ENCODE results near the gene CLHC1. TPM values are rescaled to one million over a fixed set of nuclear protein-coding genes. Genes with fewer than 3 reads are reported as not detected.

CLHC1 gene
- total RNA-seq, 4 donors from 2014 or later, result 2.5 to 12.7 (median 5.9) TPM

GRCh38 chr2:55154525-55155030 lies 77.5 kb downstream of the CLHC1 start:
- H3K27me3 ChIP-seq, result no peaks in the 10 kb centered on the region
- WGBS, result 54% methylated on average over 3 of the region's 3 CpGs

GRCh38 chr2:55153584-55154299 lies 78.4 kb downstream of the CLHC1 start:
- Histone ChIP-seq H3K27ac (peak overlapping the region; percentile 93), H3K36me3 (no peaks in the 10 kb centered on the region), H3K4me3 (no peak overlapping the region), H3K27me3 (no peaks in the 10 kb centered on the region), H3K9me3 (no peaks in the 10 kb centered on the region), H3K4me1 (peaks cover 75% of the 10 kb centered on the region)
- 32% methylated on average over 9 of the region's 10 CpGs for WGBS
- DNase-seq (ENCODE audit: low spot score in 2 of 2), result peak in 1 of 2 donors; percentile 55
- TF ChIP-seq EP300 (IDR thresholded peaks at IDR 0.05), result no peak
- no peak for TF ChIP-seq CTCF (IDR thresholded peaks at IDR 0.05)
- no peak for TF ChIP-seq POLR2AphosphoS5 (IDR thresholded peaks at IDR 0.05)
- TF ChIP-seq POLR2A (IDR thresholded peaks at IDR 0.05), result no peak

More at GRCh38 chr2:55154525-55155030, 77.5 kb downstream of the CLHC1 start:
- no peaks in the 10 kb centered on the region for H3K36me3 ChIP-seq
- no peak overlapping the region for H3K4me3 ChIP-seq
- DNase-seq (ENCODE audit: low spot score in 2 of 2), result peak in 1 of 2 donors; percentile 63
- TF ChIP-seq POLR2A (IDR thresholded peaks at IDR 0.05) (no peak), CTCF (IDR thresholded peaks at IDR 0.05) (no peak), POLR2AphosphoS5 (IDR thresholded peaks at IDR 0.05) (no peak), EP300 (IDR thresholded peaks at IDR 0.05) (no peak)
- H3K4me1 ChIP-seq, result peaks cover 83% of the 10 kb centered on the region
- no peaks in the 10 kb centered on the region for H3K9me3 ChIP-seq
- H3K27ac ChIP-seq, result peak overlapping the region; percentile 93

GRCh38 chr2:55152475-55153412 lies 79.3 kb downstream of the CLHC1 start:
- no peaks in the 10 kb centered on the region for H3K36me3 ChIP-seq
- H3K4me3 ChIP-seq, result no peak overlapping the region
- DNase-seq (ENCODE audit: low spot score in 2 of 2), result peak in 1 of 2 donors; percentile 28
- no peaks in the 10 kb centered on the region for H3K9me3 ChIP-seq
- WGBS, result 72% methylated on average over 14 of the region's 14 CpGs
- no peaks in the 10 kb centered on the region for H3K27me3 ChIP-seq
- H3K4me1 ChIP-seq, result peaks cover 73% of the 10 kb centered on the region
- peak overlapping the region; percentile 93 for H3K27ac ChIP-seq
- TF ChIP-seq CTCF (IDR thresholded peaks at IDR 0.05), result no peak
- no peak for TF ChIP-seq POLR2AphosphoS5 (IDR thresholded peaks at IDR 0.05)
- no peak for TF ChIP-seq POLR2A (IDR thresholded peaks at IDR 0.05)
- TF ChIP-seq EP300 (IDR thresholded peaks at IDR 0.05), result no peak

- DNase-seq (ENCODE audit: low spot score in 2 of 2), result peak in 1 of 2 donors; percentile 7
- TF ChIP-seq CTCF (IDR thresholded peaks at IDR 0.05) (no peak), EP300 (IDR thresholded peaks at IDR 0.05) (no peak), POLR2A (IDR thresholded peaks at IDR 0.05) (no peak), POLR2AphosphoS5 (IDR thresholded peaks at IDR 0.05) (no peak)
- no peaks in the 10 kb centered on the region for H3K36me3 ChIP-seq
- no peaks in the 10 kb centered on the region for H3K27me3 ChIP-seq
- peak overlapping the region; percentile 93 for H3K27ac ChIP-seq
- no peak overlapping the region for H3K4me3 ChIP-seq
- H3K4me1 ChIP-seq, result peaks cover 66% of the 10 kb centered on the region
- H3K9me3 ChIP-seq, result no peaks in the 10 kb centered on the region
These were observed 80.2 kb downstream of the CLHC1 start for GRCh38 chr2:55151733-55152433.

Measured in suprapubic skin (tissue), 4 donors.